HL-60 (cell line): ENCODE results near the gene SLC22A16.

Experiments used
- DNase-seq, 2 experiments: peaks; one replicate each; pipeline ENCODE4 v3.0.0-alpha.2; 2010 to 2020; ENCODE audit warnings: low read depth in 1 of 2, low spot score in 1 of 2
- H3K27ac ChIP-seq: fragments of 250-450 bp; sonication (Bioruptor Pico); replicated peaks from 2 replicates; pipeline ENCODE4 v1.5.1; 2020; ENCODE audit warnings: mild to moderate bottlenecking, moderate library complexity
- H3K27me3 ChIP-seq: fragments of 250-450 bp; sonication (Bioruptor Pico); 2 replicates; pipeline ENCODE4 v1.5.1; 2021; ENCODE audit warnings: mild to moderate bottlenecking, moderate library complexity; ENCODE audit not compliant: insufficient read depth, poor library complexity, severe bottlenecking
- H3K4me3 ChIP-seq: replicated peaks from 2 replicates; pipeline ENCODE4 v1.5.1; 2011; ENCODE audit warnings: mild to moderate bottlenecking, control low read depth, low read length; ENCODE audit not compliant: insufficient read depth
- CTCF ChIP-seq: IDR thresholded peaks from one replicate; pipeline ENCODE4 v1.5.1; 2011; ENCODE audit warnings: low read length, control low read depth, inconsistent platforms; ENCODE audit not compliant: insufficient read depth
- GABPA ChIP-seq: IDR thresholded peaks from 2 replicates; pipeline ENCODE4 v1.6.1; 2012; ENCODE audit warnings: low read depth
- POLR2AphosphoS5 ChIP-seq: IDR thresholded peaks from 2 replicates; pipeline ENCODE4 v1.6.1; 2012; ENCODE audit warnings: low read depth
- SPI1 ChIP-seq: IDR thresholded peaks from 2 replicates; pipeline ENCODE4 v1.6.1; 2012; ENCODE audit warnings: low read depth, mild to moderate bottlenecking, borderline replicate concordance
- long read RNA-seq: library from polyadenylated mRNA; unstranded; transcript quantifications from one replicate; pipeline ENCODE4 v2.0.0, GENCODE V29; 2020
- TF ChIP-seq, protein P1 (sequence below): IDR thresholded peaks from 2 replicates; pipeline ENCODE4 v1.6.1; 2012; ENCODE audit warnings: low read depth; ENCODE audit not compliant: insufficient replicate concordance

The SLC22A16 gene
- long read RNA-seq, transcript SLC22A16-202 (8 exons, 1,987 nt) = major isoform, 41 of 124 reads
- long read RNA-seq, partial matches to known transcripts = 1 of 124 reads
- long read RNA-seq, other reads (novel, unspliced or antisense) = 82 of 124 reads

- H3K27me3 ChIP-seq = no peaks in the 10 kb centered on the region
- DNase-seq = peak in 1 of 2 experiments; percentile 68
- peak; percentile 61; the same call in 1 of the 2 replicates for TF ChIP-seq SPI1
- no peak for TF ChIP-seq CTCF
- TF ChIP-seq POLR2AphosphoS5 = no peak; the same call in 1 of the 2 replicates
- TF ChIP-seq GABPA = no peak
- TF ChIP-seq, protein P1, sequence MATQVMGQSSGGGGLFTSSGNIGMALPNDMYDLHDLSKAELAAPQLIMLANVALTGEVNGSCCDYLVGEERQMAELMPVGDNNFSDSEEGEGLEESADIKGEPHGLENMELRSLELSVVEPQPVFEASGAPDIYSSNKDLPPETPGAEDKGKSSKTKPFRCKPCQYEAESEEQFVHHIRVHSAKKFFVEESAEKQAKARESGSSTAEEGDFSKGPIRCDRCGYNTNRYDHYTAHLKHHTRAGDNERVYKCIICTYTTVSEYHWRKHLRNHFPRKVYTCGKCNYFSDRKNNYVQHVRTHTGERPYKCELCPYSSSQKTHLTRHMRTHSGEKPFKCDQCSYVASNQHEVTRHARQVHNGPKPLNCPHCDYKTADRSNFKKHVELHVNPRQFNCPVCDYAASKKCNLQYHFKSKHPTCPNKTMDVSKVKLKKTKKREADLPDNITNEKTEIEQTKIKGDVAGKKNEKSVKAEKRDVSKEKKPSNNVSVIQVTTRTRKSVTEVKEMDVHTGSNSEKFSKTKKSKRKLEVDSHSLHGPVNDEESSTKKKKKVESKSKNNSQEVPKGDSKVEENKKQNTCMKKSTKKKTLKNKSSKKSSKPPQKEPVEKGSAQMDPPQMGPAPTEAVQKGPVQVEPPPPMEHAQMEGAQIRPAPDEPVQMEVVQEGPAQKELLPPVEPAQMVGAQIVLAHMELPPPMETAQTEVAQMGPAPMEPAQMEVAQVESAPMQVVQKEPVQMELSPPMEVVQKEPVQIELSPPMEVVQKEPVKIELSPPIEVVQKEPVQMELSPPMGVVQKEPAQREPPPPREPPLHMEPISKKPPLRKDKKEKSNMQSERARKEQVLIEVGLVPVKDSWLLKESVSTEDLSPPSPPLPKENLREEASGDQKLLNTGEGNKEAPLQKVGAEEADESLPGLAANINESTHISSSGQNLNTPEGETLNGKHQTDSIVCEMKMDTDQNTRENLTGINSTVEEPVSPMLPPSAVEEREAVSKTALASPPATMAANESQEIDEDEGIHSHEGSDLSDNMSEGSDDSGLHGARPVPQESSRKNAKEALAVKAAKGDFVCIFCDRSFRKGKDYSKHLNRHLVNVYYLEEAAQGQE = no peak
- H3K4me3 ChIP-seq = peak within 1 kb of the TSS; percentile 54
- peak within 1 kb of the TSS; percentile 90 for H3K27ac ChIP-seq
Measured at GRCh38 chr6:110476046-110476849, at the start of gene SLC22A16. TSS of gene SLC22A16 (minus strand) at chr6:110476613. CDS start at chr6:110476574, 39 bp downstream.

DNA sequence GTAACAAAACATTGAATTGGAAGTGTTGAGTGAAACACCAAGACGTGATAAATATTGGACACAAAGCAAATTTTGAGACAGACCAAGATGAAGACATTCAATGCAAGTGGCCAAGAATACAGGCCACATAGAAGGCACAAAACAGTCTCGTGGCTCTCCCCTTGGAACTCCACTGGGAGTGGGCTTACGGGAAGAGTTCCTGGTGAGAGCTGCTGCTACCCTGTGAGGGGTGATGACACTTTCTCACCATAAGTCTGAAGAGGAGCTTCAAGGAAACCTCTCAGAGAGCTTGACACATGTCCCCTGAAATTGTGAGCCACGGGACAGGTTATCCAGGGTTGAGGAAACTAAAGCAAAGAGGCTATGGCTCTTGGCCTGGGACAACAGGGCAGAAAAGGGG lies 48.6 kb upstream of the SLC22A16 start:
- TF ChIP-seq CTCF = no peak
- no peak for TF ChIP-seq POLR2AphosphoS5
- no peak for TF ChIP-seq SPI1
- TF ChIP-seq, protein P1 = no peak
- no peak for TF ChIP-seq GABPA
- Histone ChIP-seq H3K27ac (no peak overlapping the region), H3K4me3 (no peak overlapping the region), H3K27me3 (no peaks in the 10 kb centered on the region)
- no peak for DNase-seq

DNA sequence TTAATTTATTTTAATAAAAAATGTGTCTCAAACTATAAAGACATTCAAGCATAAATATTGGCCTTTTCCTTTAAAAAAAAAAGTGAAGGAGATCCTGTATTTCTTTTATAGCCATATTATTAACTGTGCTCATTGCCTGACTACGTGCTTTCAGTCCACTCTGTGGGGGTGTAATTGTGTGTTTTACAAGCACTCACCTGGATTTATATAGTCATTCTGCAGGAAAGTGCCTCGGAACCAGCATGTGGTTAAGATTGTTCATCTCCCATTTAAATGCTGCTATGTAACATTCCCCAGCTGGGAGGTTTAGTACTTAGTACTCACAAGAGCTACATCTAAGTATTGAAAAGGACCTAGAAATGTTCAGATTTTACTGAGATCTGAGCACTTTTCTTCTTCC lies 47.9 kb upstream of the SLC22A16 start:
- DNase-seq = no peak

More for the DNA sequence above, 47.9 kb upstream of the SLC22A16 start:
- no peak overlapping the region for H3K27ac ChIP-seq
- H3K4me3 ChIP-seq = no peak overlapping the region
- no peak for TF ChIP-seq POLR2AphosphoS5
- no peak for TF ChIP-seq SPI1
- TF ChIP-seq GABPA = no peak
- TF ChIP-seq, protein P1 = no peak
- no peak for TF ChIP-seq CTCF
- H3K27me3 ChIP-seq = no peaks in the 10 kb centered on the region
